HG03575 (cell line): ENCODE results near the gene MSI2.

Experiments
- ATAC-seq: cut with Tn5 transposase; IDR thresholded peaks from one replicate; pipeline ENCODE4 v1.9.1; 2021; ENCODE audit not compliant: unreplicated experiment, insufficient number of reproducible peaks, low FRiP score; ENCODE audit errors: extremely low read depth

Gene MSI2

DNA sequence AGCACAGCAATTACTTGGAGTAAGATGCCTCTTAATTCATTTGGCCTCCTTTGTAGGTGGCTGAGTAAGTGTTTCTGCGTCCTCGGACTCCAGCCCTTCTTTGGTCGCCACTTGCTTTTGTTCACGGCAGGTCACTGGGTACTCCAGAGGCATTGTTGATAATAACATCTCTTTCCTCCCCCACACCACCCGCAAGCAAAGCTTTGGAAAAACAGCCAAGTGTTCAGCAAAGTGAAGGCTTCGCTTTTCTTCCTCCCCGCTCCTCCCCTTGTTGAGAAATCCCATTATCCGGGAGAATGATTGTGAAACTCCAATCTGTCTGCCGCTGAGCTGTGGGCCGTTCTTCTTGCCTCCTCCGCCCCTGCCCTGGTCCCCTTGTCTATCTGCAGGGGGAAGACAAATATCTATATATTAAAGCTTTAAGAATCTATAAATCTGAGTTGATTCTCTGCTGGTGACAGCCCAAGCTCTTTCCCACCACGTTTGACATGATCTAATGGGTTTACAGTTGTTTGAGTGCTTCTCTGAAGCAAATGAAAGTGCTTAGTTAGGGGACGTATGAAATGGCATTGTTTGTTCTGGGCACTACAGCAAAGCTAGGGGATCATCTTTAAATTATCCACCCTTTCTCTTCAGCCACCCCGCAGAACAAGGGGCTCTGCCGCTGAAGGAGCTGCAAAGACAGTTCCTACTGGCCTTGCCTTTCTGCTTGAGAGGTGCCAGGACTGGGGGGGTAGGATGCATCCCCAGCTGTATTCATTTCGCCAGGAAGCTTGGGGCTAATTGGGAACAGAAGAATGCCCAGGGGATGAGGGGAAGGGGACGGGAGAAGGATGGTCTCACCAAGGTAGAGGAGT is 321.7 kb downstream of the MSI2 start:
- no peak for ATAC-seq

DNA sequence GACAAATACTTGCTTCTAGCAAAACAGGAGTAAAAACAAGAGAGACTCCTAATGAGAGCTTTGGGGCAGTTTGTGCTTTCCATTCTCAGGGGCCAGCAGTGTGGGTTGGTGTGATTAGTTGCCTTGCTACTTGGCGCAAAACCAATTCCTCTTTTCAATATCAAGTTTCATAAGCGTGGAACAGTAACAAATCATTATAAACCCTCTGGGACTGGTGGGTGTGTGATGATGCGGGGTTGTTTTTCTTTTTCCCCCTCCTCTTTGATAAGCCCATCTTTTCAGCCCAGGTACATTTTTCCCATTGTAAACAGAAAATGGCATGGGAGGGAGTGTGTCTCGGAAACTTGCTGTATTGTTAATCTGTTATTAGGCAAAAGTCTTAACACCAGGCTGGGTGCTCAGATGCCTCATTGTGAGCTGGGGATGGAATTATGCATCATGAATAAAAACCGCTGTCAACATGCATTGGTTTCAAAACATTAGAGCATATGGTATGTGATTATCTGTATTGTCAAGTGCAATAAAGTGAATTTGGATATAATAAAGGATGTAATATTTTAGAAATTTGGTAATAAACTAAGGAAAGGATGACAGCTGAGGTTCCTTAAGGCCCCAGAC is 322.4 kb downstream of the MSI2 start:
- ATAC-seq, result no peak

DNA sequence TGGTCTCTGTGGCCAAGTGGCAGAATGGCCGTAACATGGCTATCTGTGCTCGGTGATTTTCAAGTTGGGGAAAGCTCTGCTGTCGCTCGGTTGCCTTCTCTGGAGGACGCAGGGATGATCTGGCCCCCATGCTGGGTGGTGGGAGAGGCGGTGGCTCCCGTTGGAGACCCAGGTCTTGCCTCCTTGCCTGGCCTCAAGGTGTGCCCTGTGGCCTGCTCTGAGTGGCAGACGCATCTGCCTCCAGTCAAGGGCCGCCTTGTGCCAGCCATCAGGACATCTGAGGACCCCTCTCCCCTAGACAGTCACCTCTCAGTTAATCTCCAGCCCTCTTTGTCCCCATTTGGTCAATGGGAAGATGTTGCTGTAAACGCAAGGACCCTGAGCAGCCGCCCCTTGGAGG is 322.9 kb downstream of the MSI2 start:
- ATAC-seq, result no peak

DNA sequence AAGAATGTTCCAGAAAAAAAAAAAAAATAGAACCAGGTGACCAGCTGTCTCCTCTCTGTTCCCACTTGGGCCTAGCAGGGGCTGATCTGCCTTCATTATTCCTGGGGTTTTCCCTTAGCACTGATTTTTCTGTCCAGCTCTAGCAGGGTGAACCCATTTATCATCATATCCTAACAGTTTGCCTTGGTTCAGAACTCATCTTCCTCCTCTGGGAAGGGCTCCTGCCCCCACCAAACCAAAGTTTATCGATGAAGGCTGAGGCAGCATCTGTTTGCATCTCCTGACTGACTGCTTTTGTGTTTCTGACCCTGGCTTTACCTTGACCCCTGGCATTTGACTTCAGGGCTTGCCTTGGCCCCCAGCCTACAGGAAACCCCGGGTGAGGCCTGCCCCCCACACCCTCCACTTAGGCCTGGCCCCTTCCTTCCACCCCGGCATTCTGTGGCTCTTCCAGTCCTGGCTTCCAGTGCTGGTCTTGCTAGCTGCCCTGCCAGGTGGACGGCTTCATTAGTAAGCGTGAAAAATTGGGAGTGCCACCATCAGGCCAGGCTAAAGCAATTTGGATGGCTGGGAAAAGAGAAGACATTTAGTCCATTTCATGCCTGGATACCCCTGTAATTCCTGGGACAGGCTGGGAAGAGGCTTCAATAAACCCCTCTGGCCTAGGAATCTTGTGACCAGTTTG is 323.9 kb downstream of the MSI2 start:
- ATAC-seq, result no peak

DNA sequence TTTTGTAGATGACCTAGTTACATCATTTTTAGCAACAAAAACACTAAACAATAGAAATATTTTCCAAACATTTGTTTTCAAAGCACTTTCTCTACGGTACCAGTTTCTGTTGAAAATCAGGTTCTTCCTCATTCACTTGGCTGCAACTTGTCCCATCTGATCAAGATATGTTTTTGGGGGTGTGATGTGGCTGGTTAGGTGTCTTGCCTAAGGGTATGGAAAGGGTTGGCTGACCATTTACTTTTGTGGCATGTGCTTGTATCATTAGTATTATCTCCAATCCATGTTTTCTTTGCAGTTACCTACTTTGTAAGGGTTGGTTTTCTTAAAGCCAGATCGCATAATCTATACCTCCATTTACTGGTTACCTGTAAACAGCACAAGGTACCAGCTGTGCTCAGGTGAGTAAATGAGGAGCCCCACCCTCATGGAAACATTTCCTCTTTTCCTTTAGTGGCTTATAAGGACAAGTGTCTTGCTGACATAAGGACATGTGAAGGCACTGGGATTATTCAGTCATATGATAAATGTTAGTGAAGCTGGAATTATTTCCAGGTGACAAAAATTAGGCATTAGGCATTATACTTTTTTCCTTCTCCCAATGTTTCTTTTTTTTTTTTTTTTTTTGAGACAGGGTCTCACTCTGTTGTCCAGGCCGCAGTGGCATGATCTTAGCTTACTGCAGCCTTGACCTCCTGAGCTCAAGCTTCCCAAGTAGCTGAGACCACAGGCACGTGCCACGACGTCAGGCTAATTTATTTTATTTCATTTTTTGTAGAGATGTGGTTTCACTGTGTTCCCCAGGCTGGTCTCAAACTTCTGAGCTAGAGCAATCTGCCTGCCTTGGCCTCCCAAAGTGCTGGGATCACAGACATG is 326.8 kb downstream of the MSI2 start:
- ATAC-seq, result no peak

DNA sequence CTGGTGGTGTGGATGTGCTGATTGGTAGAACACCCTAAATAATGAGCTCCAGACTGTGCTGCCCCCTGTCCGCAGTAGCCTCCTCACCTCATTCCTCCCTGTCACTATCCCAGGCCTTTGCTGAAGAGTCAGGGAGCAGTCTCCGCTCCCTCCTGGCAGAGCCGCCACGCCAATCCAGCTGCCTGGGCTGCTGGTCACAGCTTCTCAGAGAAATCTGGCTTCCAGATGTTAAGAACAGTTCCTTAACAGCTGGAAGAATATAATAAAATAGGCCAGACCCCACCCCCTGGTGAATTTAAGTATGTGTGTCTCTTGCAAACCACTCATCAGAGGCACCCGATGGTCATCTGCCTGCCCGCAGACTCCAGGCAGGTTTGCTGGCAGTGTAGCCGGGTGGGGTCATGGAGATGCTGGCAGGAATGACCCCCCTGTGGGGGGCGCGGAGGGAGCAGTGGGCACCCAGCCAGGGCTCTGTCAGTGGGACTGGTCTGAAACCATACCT is 327.8 kb downstream of the MSI2 start:
- ATAC-seq, result no peak

DNA sequence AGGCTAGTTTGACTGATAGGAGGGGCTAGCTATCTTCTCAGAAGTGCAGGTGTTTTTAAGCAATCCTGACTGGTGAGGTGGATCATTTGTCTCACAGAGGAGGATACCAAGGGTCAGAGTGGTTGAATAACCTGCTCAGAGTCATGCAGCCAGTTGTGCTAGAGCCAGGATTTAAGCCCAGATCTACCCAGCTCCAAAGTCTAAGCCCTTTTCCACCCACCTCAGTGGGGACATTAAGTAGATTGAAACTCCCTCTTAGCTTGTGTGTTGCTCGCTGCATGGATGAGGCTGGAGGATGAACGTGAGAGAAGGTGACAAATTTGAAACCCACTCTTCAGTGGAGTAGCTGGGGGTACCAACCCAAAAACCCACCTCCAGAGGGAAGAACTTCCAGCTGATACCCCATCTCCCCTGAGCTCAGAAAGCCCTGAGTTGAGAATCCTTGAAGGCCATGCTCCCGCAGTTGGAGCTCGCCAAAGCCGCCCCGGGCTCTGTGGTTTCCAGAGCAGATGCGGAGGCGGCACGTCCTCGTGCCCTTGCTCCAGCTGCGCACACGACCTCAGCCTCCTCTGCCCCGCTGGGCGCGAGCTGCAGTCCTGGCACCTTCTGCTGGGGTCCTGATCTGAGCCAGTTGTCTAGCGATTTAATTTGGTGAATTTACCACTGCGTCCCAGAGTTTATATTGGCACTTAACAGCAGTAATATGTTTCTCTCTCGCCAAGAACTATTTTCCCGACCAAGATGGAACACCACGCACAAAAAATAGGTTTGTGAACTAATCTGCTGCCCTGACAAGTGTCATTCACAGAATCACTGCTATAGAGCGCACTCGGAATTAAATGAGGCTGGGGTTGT is 329.2 kb downstream of the MSI2 start:
- no peak for ATAC-seq

DNA sequence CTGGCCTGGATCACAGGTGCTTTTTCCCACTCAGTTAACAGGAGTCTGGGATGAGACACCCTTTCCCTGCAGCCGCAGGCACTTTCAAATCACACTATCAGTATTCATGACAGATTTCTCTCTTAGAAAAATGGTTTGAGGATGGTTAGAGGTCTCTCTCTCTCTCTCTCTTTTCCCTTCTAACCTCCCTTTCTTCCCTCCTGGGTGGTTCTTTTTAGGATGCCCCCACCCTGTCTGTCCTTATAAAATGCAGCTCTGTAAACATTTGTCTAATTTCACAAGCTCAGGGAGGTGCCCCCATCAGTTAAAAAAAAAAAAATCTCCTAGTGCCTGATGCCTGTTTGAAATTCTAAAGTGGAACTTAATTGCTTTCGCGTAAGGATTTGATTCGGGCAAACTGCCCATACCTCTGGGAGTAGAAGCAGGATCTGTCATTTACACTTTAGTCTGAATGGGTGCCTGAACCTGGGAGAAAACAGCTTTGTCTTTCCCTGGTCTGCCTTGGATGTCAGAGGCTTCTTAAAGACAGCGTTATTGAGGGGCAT is 329.9 kb downstream of the MSI2 start:
- no peak for ATAC-seq

DNA sequence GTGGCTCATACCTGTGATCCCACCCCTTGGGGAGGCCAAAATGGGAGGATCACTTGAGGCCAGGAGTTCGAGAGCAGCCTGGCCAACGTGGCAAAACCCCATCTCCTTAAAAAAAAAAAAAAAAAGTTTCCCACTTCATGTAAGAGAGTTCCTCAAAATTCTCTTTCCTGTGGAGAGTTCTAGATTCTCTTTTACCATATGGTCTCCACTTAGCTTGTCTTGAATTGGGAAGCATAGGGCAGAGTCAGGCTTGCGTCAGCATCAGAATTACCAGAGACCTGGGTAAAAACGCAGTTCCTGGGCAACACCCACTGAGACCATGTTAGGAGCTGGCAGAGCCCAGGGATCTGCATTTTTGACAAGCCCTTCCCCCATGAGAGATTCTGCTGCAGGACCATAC is 330.4 kb downstream of the MSI2 start:
- ATAC-seq, result no peak

DNA sequence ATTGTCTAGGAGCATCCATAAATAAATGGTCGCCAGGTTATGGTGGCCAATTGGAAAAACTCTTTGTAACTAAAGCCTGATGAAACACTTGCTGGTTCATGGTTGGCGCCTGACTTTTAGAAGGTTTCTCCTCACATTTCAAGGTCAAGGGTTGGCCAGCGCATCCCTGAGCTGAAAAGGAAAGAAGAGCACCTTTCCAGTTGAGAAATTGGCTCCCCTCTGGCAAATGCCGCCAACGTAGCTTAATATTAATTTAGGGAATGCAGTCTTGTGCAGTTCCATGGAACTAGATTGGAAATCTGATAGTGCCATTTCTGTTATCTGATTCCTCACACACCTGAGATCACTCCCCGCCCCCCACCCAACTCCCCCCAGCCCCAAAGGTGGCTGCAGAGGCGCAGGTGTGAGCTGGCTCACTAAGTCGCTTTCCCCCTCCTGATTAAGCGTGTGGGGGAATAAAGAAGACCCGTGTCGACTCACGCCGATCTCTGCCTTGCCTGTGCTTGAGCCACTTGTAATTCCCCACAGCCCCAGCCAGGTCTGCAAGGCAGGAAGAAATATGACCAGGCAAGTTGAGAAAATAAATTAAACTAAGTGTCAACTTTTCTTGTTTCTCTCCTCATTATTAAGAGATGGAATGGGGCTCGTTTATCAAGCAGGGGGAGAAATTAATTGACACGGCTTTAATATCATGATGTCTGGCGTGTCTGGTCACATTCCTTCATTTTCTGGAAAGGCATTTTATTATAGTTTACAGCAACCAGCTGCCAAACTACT is 331.1 kb downstream of the MSI2 start:
- ATAC-seq, result no peak

DNA sequence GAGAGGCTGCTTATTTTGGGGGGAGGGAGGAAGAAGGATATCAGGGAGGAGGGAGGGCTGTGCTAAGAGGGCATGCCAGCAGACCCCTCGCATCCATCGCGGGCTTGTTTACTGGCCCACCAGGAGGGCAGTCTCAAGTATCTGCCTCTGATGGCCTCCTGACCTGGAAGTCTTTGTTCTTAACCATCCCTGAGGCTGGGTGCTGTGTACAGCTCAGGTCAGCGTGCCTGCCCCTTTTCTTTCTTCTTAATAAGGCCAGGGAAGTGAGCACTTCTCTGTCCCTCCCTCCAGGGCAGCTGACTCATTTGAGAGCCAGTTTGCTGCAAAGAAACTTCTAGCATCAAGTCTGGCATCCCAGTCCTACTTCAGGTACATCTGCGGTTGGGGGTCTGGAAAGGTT is 331.8 kb downstream of the MSI2 start:
- ATAC-seq, result no peak

DNA sequence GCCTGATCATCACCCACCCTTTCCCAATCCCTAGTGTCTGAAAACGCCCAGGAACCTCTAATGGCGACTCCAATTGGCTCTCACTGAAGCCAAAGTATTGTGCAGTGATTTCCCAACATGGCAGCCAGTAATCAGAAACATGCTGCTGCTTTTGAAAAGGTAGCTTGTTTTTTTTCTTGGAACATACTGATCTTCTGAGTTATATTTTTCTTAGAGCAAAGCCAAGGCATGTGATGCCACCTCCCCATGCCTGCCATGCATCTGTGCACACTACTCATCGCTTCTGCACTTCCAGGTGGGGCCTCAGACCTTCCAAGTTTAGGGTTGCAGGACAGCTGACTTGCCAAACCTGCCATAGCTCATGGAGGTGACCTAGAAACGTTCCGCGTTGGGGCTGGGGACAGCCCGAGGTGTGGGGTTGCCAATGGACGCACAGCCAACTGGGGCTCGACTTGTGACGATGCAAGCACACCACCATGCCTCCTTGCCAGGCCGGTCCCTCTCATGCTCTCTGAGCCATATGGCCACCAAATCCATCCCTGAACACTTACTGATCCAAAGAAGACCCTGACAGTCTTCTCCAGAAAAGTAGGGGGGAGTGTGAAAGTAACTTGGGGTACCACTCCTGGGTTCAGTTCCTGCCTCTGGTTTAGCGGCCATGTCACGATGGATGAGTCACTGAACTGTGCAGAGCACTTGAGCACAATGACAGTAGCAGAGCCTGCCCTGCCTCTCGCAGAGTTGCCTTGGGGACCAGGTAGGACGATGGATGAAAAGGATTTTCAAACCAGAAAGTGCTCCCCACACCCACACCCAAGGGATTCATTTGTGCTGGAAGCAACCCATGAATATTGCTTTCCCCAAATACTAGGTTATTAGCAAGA is 333.1 kb downstream of the MSI2 start:
- no peak for ATAC-seq

DNA sequence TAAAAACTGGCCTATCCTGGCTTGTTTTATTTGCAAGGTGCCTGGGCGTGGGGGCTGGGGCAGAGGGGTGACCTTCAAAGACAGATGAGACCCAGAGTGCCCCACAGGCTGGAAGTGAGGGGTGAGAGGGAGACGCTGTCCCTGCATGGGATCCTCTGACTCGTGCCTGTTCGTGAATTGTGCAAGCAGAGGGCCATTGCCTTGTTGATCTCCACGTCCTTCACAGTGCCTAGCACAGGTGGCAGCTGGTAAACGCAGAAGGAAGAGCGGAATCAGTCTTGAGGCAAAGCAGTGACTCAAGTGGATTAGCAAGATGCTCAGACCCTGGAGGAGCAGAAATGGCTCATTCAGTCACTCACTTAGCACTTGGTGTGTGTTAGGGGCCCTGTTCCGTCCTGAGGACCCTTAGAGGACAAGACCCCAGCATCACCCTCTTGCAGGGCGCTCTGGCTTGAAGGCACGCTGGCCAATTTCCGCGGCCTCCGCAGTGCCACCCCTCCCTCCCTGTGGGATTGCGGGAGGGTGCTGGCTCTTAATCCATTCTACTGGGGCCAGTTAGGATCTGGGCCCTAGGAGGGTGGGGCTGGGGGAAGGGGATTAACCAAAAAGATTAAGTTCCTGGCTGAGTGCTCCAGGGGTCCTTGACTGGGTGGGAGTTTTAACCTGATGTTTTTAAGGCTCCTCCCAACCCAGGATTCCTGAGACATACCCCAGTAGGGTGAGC is 337.6 kb downstream of the MSI2 start:
- ATAC-seq, result no peak

DNA sequence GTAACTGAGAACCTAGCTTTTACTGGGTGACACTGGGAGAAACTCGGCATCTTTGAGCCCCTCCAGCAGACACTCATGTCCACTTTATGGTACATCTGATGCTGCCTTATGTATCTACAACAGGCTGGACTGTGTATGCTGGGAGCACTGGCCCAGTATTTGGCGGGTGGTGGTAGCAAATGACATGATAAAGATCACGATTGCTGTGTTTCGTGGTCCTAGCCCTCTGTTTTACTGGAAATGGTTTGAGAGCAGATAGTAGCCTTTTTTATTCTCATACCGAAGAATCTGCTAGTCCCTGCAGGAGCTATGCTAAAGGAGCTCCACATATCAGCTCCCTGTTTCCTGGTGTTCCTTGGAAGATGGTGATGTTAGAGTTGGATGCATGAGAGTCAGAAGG is 338.4 kb downstream of the MSI2 start:
- ATAC-seq, result no peak

DNA sequence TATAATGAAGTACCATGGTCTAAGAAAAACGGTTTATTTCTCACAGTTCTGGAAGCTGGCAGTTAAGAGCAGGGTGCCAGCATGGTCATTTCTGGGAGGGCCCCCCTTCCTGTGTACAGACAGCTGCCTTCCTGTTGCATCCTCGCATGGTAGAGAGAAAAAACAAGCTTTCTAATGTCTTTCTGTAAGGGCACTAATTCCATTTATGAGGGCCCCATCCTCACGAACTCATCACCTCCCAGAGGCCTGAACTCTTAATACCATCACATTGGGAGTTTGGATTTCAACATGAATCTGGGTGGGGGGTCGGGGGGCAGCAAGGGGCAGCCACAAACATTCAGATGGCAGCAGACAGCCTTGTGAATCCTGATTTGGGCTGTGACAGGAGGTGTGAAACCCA is 339.1 kb downstream of the MSI2 start:
- no peak for ATAC-seq
